HEK293 (cell line): ENCODE data around the gene GPR141.

Source experiments
- BCL11A ChIP-seq: fragments of 450-650 bp; formaldehyde crosslinking; IDR thresholded peaks from 2 replicates; pipeline ENCODE4 v1.5.1; 2016; ENCODE audit warnings: low read depth, missing biosample characterization, missing genetic modification characterization
- REST ChIP-seq: fragments of 450-650 bp; formaldehyde crosslinking; IDR thresholded peaks from 2 replicates; pipeline ENCODE4 v1.5.1; 2016; ENCODE audit warnings: missing biosample characterization, missing genetic modification characterization
- ZNF311 ChIP-seq: fragments of 450-650 bp; formaldehyde crosslinking; IDR thresholded peaks from 2 replicates; pipeline ENCODE4 v1.5.1; 2017; ENCODE audit warnings: missing biosample characterization, missing genetic modification characterization, borderline replicate concordance
- ZNF639 ChIP-seq: fragments of 450-650 bp; formaldehyde crosslinking; IDR thresholded peaks from 2 replicates; pipeline ENCODE4 v1.5.1; 2016; ENCODE audit warnings: missing biosample characterization, missing genetic modification characterization

- no peak for TF ChIP-seq ZNF311 (tag by site-specific recombination)
- TF ChIP-seq BCL11A (tag by site-specific recombination): no peak
- TF ChIP-seq REST (tag by site-specific recombination): no peak
- no peak for TF ChIP-seq ZNF639 (tag by site-specific recombination)
Observed at GRCh38 chr7:37781156-37781555, 97.6 kb downstream of the GPR141 start.
